ENCODE measurements around the gene ZG16B.

- TF ChIP-seq NR3C1 (CRISPR knock-in tag; conservative IDR thresholded peaks at IDR 0.05; ENCODE audit: low read depth) (no peak), CTCF (IDR thresholded peaks at IDR 0.05) (no peak)
These were observed 26.1 kb downstream of the ZG16B start for GRCh38 chr16:2856061-2856670.

Data from WTC11 (cell line).